K562 treated with DMSO at 1 percent for 4 hours (cell line): Measurements from ENCODE around the gene ACP4. TPM values are rescaled to one million over a fixed set of nuclear protein-coding genes. Genes with fewer than 3 reads are reported as not detected.

Experiments
- total RNA-seq: library from RNA; unstranded; fragments of 300-600 nt; gene quantifications from 2 replicates; pipeline ENCODE4 v1.2.3, GENCODE V29; 2022; ENCODE audit not compliant: insufficient read depth

ACP4 gene, protein sequence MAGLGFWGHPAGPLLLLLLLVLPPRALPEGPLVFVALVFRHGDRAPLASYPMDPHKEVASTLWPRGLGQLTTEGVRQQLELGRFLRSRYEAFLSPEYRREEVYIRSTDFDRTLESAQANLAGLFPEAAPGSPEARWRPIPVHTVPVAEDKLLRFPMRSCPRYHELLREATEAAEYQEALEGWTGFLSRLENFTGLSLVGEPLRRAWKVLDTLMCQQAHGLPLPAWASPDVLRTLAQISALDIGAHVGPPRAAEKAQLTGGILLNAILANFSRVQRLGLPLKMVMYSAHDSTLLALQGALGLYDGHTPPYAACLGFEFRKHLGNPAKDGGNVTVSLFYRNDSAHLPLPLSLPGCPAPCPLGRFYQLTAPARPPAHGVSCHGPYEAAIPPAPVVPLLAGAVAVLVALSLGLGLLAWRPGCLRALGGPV
- not detected in 2 replicates for total RNA-seq

DNA sequence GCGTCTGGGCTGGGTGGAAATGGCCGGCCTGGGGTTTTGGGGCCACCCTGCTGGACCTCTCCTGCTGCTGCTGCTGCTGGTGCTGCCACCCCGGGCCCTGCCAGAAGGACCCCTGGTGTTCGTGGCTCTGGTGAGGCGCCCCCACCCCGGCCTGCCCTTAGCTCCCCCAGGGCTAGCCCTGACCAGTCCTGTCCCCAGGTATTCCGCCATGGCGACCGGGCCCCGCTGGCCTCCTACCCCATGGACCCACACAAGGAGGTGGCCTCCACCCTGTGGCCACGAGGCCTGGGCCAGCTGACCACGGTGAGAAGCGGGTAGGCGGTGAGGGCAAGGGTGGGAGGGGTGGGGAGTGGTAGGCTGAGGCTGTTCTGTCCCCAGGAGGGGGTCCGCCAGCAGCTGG lies at the start of gene ACP4:
TSS of gene ACP4 (plus strand) at position 20 of the 400 bp plus-strand sequence. CDS start at position 20, 0 bp downstream.

DNA sequence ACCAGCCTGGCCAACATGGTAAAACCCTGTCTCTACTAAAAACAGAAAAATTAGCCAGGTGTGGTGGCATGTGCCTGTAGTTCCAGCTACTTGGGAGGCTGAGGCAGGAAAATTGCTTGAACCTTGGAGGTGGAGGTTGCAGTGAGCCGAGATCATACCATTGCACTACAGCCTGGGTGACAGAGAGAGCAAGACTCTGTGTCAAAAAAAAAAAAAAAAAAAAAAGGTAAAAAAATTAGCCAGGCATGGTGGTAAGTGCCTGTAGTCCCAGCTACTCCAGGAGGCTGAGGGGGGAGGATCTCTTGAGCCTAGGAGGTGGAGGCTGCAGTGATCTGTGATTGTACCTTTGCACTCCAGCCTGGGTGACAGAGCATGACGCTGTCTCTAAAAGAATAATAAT lies 20.1 kb upstream of the ACP4 start, which contains the start of gene GPR32:
TSS of gene GPR32 (plus strand) at position 301 of the 400 bp plus-strand sequence. CDS start 137 bp downstream, outside the sequence.

DNA sequence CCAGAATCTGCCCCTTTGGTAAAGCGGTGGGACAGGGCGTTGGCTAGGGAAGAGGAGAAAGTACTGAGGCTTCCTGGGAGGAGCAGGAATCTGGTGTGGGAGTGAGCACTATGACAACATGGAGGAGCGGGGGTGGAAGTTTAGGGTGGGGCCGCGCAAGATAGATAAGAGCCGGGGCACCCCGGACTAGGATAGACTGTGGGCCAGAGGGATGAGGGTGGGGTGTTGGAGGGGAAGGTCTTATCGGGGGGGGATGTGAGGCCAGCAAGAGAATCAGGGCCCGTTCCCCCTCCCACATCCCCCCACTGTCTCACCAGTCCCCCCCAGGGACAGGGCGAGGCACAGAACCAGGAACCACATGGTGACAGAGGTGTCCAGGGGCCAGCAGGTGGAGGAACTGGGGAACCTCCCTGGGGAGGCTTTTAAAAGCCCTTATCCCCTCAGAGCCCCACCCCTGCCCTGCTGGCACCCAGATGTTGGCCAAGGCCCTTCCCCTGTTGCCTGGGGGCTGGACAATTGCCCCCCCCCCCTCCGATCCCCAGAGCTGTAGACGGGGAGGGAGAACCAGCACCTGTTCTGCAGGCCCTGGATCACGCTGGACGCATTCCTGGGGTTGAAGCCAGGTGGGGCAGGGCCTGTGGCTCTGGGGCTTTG lies 33.3 kb downstream of the ACP4 start, which contains the start of gene KLK1:
TSS of gene KLK1 (minus strand) at position 399 of the 654 bp plus-strand sequence. CDS start at position 360, 39 bp downstream.

GRCh38 chr19:50833117-50833801 lies 43.0 kb downstream of the ACP4 start, which contains the start of gene KLK15:
Gene KLK15 (minus strand): TSS chr19:50833574. CDS start chr19:50831492, 2,082 bp downstream.

Other genes with a start within 250 kb of the ACP4 start
- gene LRRC4B, start 222.0 kb upstream of the ACP4 start, total RNA-seq: 6.0 and 7.0 TPM in 2 replicates
- gene SYT3, start 150.5 kb upstream of the ACP4 start, total RNA-seq: 1.0 and 4.2 TPM in 2 replicates
- 31.6 and 52.6 TPM in 2 replicates for gene C19orf81, start 141.0 kb upstream of the ACP4 start, total RNA-seq
- gene SHANK1, start 70.6 kb upstream of the ACP4 start, total RNA-seq: 2.3 and 3.8 TPM in 2 replicates
- gene CLEC11A, start 67.1 kb upstream of the ACP4 start, total RNA-seq: 130 and 141 TPM in 2 replicates
- not detected in 2 replicates for gene GPR32, start 20.0 kb upstream of the ACP4 start, total RNA-seq
- gene KLK1, start 33.4 kb downstream of the ACP4 start, total RNA-seq: 26.3 and 28.8 TPM in 2 replicates
- gene KLK15, start 43.2 kb downstream of the ACP4 start, total RNA-seq: not detected in 2 replicates
- gene KLK3, start 64.5 kb downstream of the ACP4 start, total RNA-seq: not detected in 2 replicates
- not detected in 2 replicates for gene KLK2, start 83.0 kb downstream of the ACP4 start, total RNA-seq
- not detected in 2 replicates for gene KLK4, start 121.0 kb downstream of the ACP4 start, total RNA-seq
- not detected in 2 replicates for gene KLK5, start 162.6 kb downstream of the ACP4 start, total RNA-seq
- gene KLK6, start 179.2 kb downstream of the ACP4 start, total RNA-seq: not detected in 2 replicates
- gene KLK7, start 193.5 kb downstream of the ACP4 start, total RNA-seq: not detected in 2 replicates
- not detected in 2 replicates for gene KLK8, start 211.2 kb downstream of the ACP4 start, total RNA-seq
- not detected in 2 replicates for gene KLK10, start 229.3 kb downstream of the ACP4 start, total RNA-seq
- not detected in 2 replicates for gene KLK11, start 236.2 kb downstream of the ACP4 start, total RNA-seq
- not detected in 2 replicates for gene KLK12, start 244.6 kb downstream of the ACP4 start, total RNA-seq